SU-DHL-6 (cell line): Measurements from ENCODE around the gene RPS15.

ENCODE experiments used
- H2AFZ ChIP-seq: fragments of 200-600 bp; sonication (generic); 2 replicates; pipeline ENCODE4 v1.6.1; 2014; ENCODE audit warnings: low read depth, mild to moderate bottlenecking, moderate library complexity, mixed read lengths, antibody characterized with exemption, low read length; ENCODE audit not compliant: severe bottlenecking
- H3F3A ChIP-seq: fragments of 200-600 bp; shearing (Covaris generic); 2 replicates; pipeline ENCODE4 v1.6.0; 2016; ENCODE audit warnings: antibody characterized with exemption, mild to moderate bottlenecking; ENCODE audit not compliant: insufficient read depth
- H3K27ac ChIP-seq: fragments of 200-600 bp; sonication (generic); 2 replicates; pipeline ENCODE4 v1.5.1; 2016; ENCODE audit warnings: low read depth, mild to moderate bottlenecking, low read length, moderate library complexity, mixed read lengths
- H3K27me3 ChIP-seq: fragments of 200-600 bp; sonication (generic), shearing (Covaris generic); 2 replicates; pipeline ENCODE4 v1.6.0; 2014; ENCODE audit warnings: mild to moderate bottlenecking, low read length
- H3K36me3 ChIP-seq: fragments of 200-600 bp; sonication (generic); 2 replicates; pipeline ENCODE4 v1.6.1; 2014; ENCODE audit warnings: mild to moderate bottlenecking, low read length, mixed read lengths
- H3K4me2 ChIP-seq: fragments of 300-600, 200-600 bp; shearing (Covaris generic), sonication (generic); 2 replicates; pipeline ENCODE4 v1.6.0; 2014; ENCODE audit warnings: low read length, low read depth, mild to moderate bottlenecking; ENCODE audit not compliant: poor library complexity, severe bottlenecking
- H3K4me3 ChIP-seq: fragments of 200-600 bp; sonication (generic); 2 replicates; pipeline ENCODE4 v1.5.1; 2014; ENCODE audit warnings: antibody characterized with exemption, low read length, mild to moderate bottlenecking, mixed read lengths; ENCODE audit not compliant: insufficient read depth, poor library complexity, severe bottlenecking
- H3K79me2 ChIP-seq: fragments of 200-600 bp; sonication (generic); 2 replicates; pipeline ENCODE4 v1.6.1; 2014; ENCODE audit warnings: mild to moderate bottlenecking, low read length, moderate library complexity; ENCODE audit not compliant: insufficient read depth
- H3K9ac ChIP-seq: fragments of 200-600 bp; sonication (generic); 2 replicates; pipeline ENCODE4 v1.7.0; 2014; ENCODE audit warnings: mild to moderate bottlenecking, low read length
- H3K9me2 ChIP-seq: fragments of 200-600 bp; sonication (generic); replicated peaks from 2 replicates; pipeline ENCODE4 v1.6.1; 2014; ENCODE audit warnings: low read length; ENCODE audit not compliant: insufficient read depth
- H3K9me3 ChIP-seq: fragments of 200-600 bp; sonication (generic); 2 replicates; pipeline ENCODE4 v1.6.1; 2014; ENCODE audit warnings: low read length, mixed read lengths; ENCODE audit not compliant: insufficient read depth
- H4K20me1 ChIP-seq: fragments of 200-600 bp; sonication (generic); 2 replicates; pipeline ENCODE4 v1.6.1; 2014; ENCODE audit warnings: low read depth, mild to moderate bottlenecking, antibody characterized with exemption, low read length, moderate library complexity, mixed read lengths
- CTCF ChIP-seq: fragments of 200-600 bp; sonication (generic); IDR thresholded peaks from one replicate; pipeline ENCODE4 v1.5.1; 2017; ENCODE audit warnings: antibody characterized with exemption, mild to moderate bottlenecking, low read length, moderate library complexity; ENCODE audit not compliant: insufficient read depth, poor library complexity, severe bottlenecking
- EZH2phosphoT487 ChIP-seq: fragments of 200-600 bp; sonication (generic), shearing (Covaris generic); conservative IDR thresholded peaks from 2 replicates; pipeline ENCODE4 v1.6.1; 2018; ENCODE audit warnings: mild to moderate bottlenecking, antibody characterized with exemption, low read length, moderate library complexity, mixed read lengths

Gene RPS15

GRCh38 chr19:1438035-1438932 lies at the start of gene RPS15:
TSS of gene RPS15 (plus strand) at chr19:1438396. CDS start at chr19:1438426, 30 bp downstream.
- peaks cover 18% of the 10 kb centered on the region; the same call in 1 of the 2 replicates for H4K20me1 ChIP-seq
- peaks cover 19% of the 10 kb centered on the region for H3K36me3 ChIP-seq
- no peaks in the 10 kb centered on the region for H3K27me3 ChIP-seq
- peak within 1 kb of the TSS; percentile 78 for H3K27ac ChIP-seq
- H3K4me3 ChIP-seq: peak within 1 kb of the TSS; percentile 99
- H3K9me3 ChIP-seq: no peaks in the 10 kb centered on the region
- peaks cover 31% of the 10 kb centered on the region for H3K79me2 ChIP-seq
- H3K4me2 ChIP-seq: peak within 1 kb of the TSS; percentile 67
- H2AFZ ChIP-seq: peak within 1 kb of the TSS; percentile 49
- H3K9ac ChIP-seq: peak within 1 kb of the TSS; percentile 99
- TF ChIP-seq CTCF (peak; percentile 90), EZH2phosphoT487 (no peak)
- no peaks in the 10 kb centered on the region for H3K9me2 ChIP-seq
- peaks cover 55% of the 10 kb centered on the region for H3F3A ChIP-seq

GRCh38 chr19:1388637-1389026 lies 49.6 kb upstream of the RPS15 start:
- H3K27me3 ChIP-seq: no peaks in the 10 kb centered on the region
- no peaks in the 10 kb centered on the region for H3F3A ChIP-seq
- H3K4me3 ChIP-seq: no peak overlapping the region
- TF ChIP-seq CTCF (no peak), EZH2phosphoT487 (no peak)
- H3K79me2 ChIP-seq: peaks cover 13% of the 10 kb centered on the region
- no peak overlapping the region for H2AFZ ChIP-seq
- no peaks in the 10 kb centered on the region for H3K9me2 ChIP-seq
- no peak overlapping the region for H3K4me2 ChIP-seq
- H4K20me1 ChIP-seq: no peaks in the 10 kb centered on the region
- no peak overlapping the region for H3K9ac ChIP-seq
- no peaks in the 10 kb centered on the region for H3K36me3 ChIP-seq
- H3K9me3 ChIP-seq: no peaks in the 10 kb centered on the region
- no peak overlapping the region for H3K27ac ChIP-seq

GRCh38 chr19:1389033-1389940 lies 48.9 kb upstream of the RPS15 start:
- peaks cover 8% of the 10 kb centered on the region for H3K79me2 ChIP-seq
- no peaks in the 10 kb centered on the region for H3K9me2 ChIP-seq
- no peaks in the 10 kb centered on the region for H3K9me3 ChIP-seq
- H3K9ac ChIP-seq: no peak overlapping the region
- H3K4me3 ChIP-seq: no peak overlapping the region
- H3K36me3 ChIP-seq: no peaks in the 10 kb centered on the region
- TF ChIP-seq CTCF (no peak), EZH2phosphoT487 (no peak)
- H4K20me1 ChIP-seq: no peaks in the 10 kb centered on the region
- H3K27me3 ChIP-seq: no peaks in the 10 kb centered on the region
- H3K4me2 ChIP-seq: no peak overlapping the region
- H3F3A ChIP-seq: no peaks in the 10 kb centered on the region
- H2AFZ ChIP-seq: no peak overlapping the region
- no peak overlapping the region for H3K27ac ChIP-seq
